Liver (tissue), 9 donors: ENCODE results near the gene NOS3. TPM values are rescaled to one million over a fixed set of nuclear protein-coding genes. Genes with fewer than 3 reads are reported as not detected.

ENCODE experiments used
- DNase-seq: peaks from one replicate; pipeline ENCODE4 v3.0.0-alpha.2; 2017; ENCODE audit warnings: low spot score
- H3K27ac ChIP-seq, 2 donors: one replicate each; pipeline ENCODE4 v1.7.0; 2013; ENCODE audit warnings: inconsistent platforms in 2 of 2, low read length in 2 of 2, control low read depth in 1 of 2, low read depth in 1 of 2, mild to moderate bottlenecking in 1 of 2
- H3K27me3 ChIP-seq, 4 donors: one replicate each; pipeline versions ENCODE4 v1.6.1 to v1.7.0; 2013; ENCODE audit warnings: low read length in 3 of 4, inconsistent platforms in 1 of 4, mild to moderate bottlenecking in 1 of 4, moderate library complexity in 1 of 4; ENCODE audit not compliant: control insufficient read depth in 4 of 4, insufficient read depth in 4 of 4
- H3K36me3 ChIP-seq, 4 donors: one replicate each; pipeline versions ENCODE4 v1.6.1 to v1.7.0; 2013; ENCODE audit warnings: low read length in 3 of 4, mild to moderate bottlenecking in 3 of 4, low read depth in 1 of 4, moderate library complexity in 1 of 4; ENCODE audit not compliant: control insufficient read depth in 4 of 4, insufficient read depth in 3 of 4
- H3K4me1 ChIP-seq, 4 donors: one replicate each; pipeline versions ENCODE4 v1.6.1 to v1.7.0; 2013; ENCODE audit warnings: low read length in 3 of 4, mild to moderate bottlenecking in 3 of 4, moderate library complexity in 1 of 4; ENCODE audit not compliant: control insufficient read depth in 4 of 4, insufficient read depth in 4 of 4
- H3K4me3 ChIP-seq, 3 donors: one replicate each; pipeline versions ENCODE4 v1.6.1 to v1.7.0; 2013; ENCODE audit warnings: low read length in 3 of 3, control low read depth in 1 of 3, low read depth in 1 of 3, mild to moderate bottlenecking in 1 of 3
- H3K9ac ChIP-seq, 2 donors: one replicate each; pipeline ENCODE4 v1.7.0; 2013; ENCODE audit warnings: low read length in 2 of 2, mild to moderate bottlenecking in 2 of 2, moderate library complexity in 2 of 2, control low read depth in 1 of 2, low read depth in 1 of 2
- H3K9me3 ChIP-seq, 4 donors: one replicate each; pipeline versions ENCODE4 v1.6.1 to v1.7.0; 2013; ENCODE audit warnings: low read length in 3 of 4; ENCODE audit not compliant: control insufficient read depth in 4 of 4
- ATF3 ChIP-seq: IDR thresholded peaks from 2 replicates; pipeline ENCODE4 v1.6.1; 2016; ENCODE audit warnings: antibody characterized with exemption
- CTCF ChIP-seq: fragments of 150-350 bp; IDR thresholded peaks from 2 replicates; pipeline ENCODE4 v1.5.1; 2017; ENCODE audit warnings: improper control_type of control experiment, low read depth, low read length; ENCODE audit not compliant: missing input control
- EGR1 ChIP-seq, 2 donors: IDR thresholded peaks; 2 replicates each; pipeline ENCODE4 v1.6.1; 2016 to 2018; ENCODE audit warnings: antibody characterized with exemption in 2 of 2, low read depth in 2 of 2
- FOXA1 ChIP-seq: IDR thresholded peaks from 2 replicates; pipeline ENCODE4 v1.6.1; 2016; ENCODE audit warnings: antibody characterized with exemption
- FOXA2 ChIP-seq: IDR thresholded peaks from 2 replicates; pipeline ENCODE4 v1.6.1; 2016; ENCODE audit warnings: antibody characterized with exemption
- GABPA ChIP-seq, 2 donors: IDR thresholded peaks in 1 of 2; conservative IDR thresholded peaks in 1 of 2; 2 replicates each; pipeline ENCODE4 v1.6.1; 2016; ENCODE audit warnings: antibody characterized with exemption in 2 of 2, mild to moderate bottlenecking in 1 of 2, moderate library complexity in 1 of 2
- HNF4A ChIP-seq, 2 donors: conservative IDR thresholded peaks; 2 replicates each; pipeline ENCODE4 v1.6.1; 2016; ENCODE audit warnings: antibody characterized with exemption in 2 of 2, mild to moderate bottlenecking in 2 of 2
- HNF4G ChIP-seq: IDR thresholded peaks from 2 replicates; pipeline ENCODE4 v1.6.1; 2016; ENCODE audit warnings: antibody characterized with exemption
- JUND ChIP-seq, 2 donors: IDR thresholded peaks; 2 replicates each; pipeline ENCODE4 v1.6.1; 2016; ENCODE audit warnings: antibody characterized with exemption in 2 of 2
- NR2F2 ChIP-seq: IDR thresholded peaks from 2 replicates; pipeline ENCODE4 v1.6.1; 2016; ENCODE audit warnings: antibody characterized with exemption
- RAD21 ChIP-seq, 2 donors: IDR thresholded peaks; 2 replicates each; pipeline ENCODE4 v1.6.1; 2016; ENCODE audit warnings: antibody characterized with exemption in 2 of 2, mild to moderate bottlenecking in 2 of 2
- RXRA ChIP-seq, 2 donors: IDR thresholded peaks; 2 replicates each; pipeline ENCODE4 v1.6.1; 2017 to 2018; ENCODE audit warnings: antibody characterized with exemption in 2 of 2, mild to moderate bottlenecking in 1 of 2
- SP1 ChIP-seq: IDR thresholded peaks from 2 replicates; pipeline ENCODE4 v1.6.1; 2018; ENCODE audit warnings: antibody characterized with exemption, mild to moderate bottlenecking
- TAF1 ChIP-seq: conservative IDR thresholded peaks from 2 replicates; pipeline ENCODE4 v1.6.1; 2016; ENCODE audit warnings: antibody characterized with exemption, mild to moderate bottlenecking
- YY1 ChIP-seq: IDR thresholded peaks from 2 replicates; pipeline ENCODE4 v1.6.1; 2016; ENCODE audit warnings: antibody characterized with exemption, mild to moderate bottlenecking
- WGBS: extraction: QIAGEN DNeasy Blood & Tissue Kit; methylation state at CpG from one replicate; pipeline ENCODE4 v1.1.7; 2013; 5-methylcytosine and 5-hydroxymethylcytosine counted together
- polyA plus RNA-seq, 2 donors: library from polyadenylated mRNA; stranded (reverse) in 1 of 2; unstranded in 1 of 2; fragments of 200-250 nt in 1 of 2; fragments of >200 nt in 1 of 2; fragmentation: Nextera tagmentation in 1 of 2; extraction: Ambion mirVana in 1 of 2; gene quantifications; one replicate each; pipeline versions ENCODE4 v1.2.1 to v1.2.3, GENCODE V29; 2013 to 2015
- total RNA-seq, 2 donors: library from RNA; depleted of rRNA; stranded (reverse); fragments of >200 nt; gene quantifications; one replicate each; pipeline ENCODE4 v1.2.3, GENCODE V29; 2014
- TF ChIP-seq, protein P1 (sequence below): IDR thresholded peaks from 2 replicates; pipeline ENCODE4 v1.6.1; 2016; ENCODE audit warnings: antibody characterized with exemption, mild to moderate bottlenecking
- TF ChIP-seq, protein P2 (sequence below): IDR thresholded peaks from 2 replicates; pipeline ENCODE4 v1.6.1; 2016; ENCODE audit warnings: antibody characterized with exemption
- TF ChIP-seq, protein P3 (sequence below): IDR thresholded peaks from 2 replicates; pipeline ENCODE4 v1.6.1; 2016; ENCODE audit warnings: antibody characterized with exemption
- donor health status: healthy.
- donor health status: healthy.
- donor health status: healthy.
- donor health status: healthy.
- donor health status: healthy.

NOS3 gene
- total and polyA plus RNA-seq, 4 donors = 1.6 to 6.1 (median 5.1) TPM

DNA sequence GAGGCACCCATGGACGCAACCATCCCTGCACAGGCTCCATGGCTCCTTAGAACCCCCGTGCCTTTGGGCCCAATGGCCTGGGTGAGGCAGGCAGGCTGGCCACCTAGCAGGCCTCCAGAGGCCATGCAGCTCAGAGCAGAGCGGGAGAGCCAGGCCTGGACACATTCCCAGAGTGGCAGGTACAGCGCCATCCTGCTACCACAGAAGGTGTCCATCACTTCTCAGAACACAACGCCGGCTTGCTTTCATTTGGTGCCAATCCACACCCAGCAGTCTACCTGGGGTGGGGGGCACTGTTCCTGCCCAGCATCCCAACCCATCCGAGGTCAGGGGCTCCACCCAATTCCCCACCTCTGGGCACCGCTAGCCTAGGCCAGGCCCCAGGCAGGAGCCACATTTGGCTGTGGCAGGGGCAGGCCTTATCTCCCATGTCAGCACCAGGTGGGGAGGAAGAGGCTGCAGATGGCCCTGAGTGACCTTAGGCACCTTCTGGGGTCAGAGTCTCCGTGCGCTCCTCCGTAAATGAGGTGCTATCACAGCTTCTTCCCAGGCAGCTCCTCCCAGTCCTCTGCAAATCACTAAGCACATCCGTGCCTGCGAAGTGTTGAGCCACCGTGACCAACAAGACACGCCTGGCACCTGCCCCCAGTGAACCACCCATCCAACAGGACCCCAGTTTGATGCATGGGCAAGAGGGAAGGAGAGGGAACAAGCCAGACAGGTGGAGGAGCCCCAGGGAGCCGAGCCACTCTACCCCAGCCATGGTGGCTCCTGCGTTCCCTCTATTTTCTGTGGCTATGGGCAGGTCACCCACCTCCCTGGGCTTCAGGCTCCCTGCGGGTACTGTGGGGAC, 26.9 kb upstream of the NOS3 start:
- DNase-seq = no peak
- no peak overlapping the region for H3K27ac ChIP-seq
- 75% methylated on average over 18 of the region's 18 CpGs for WGBS
- H3K27me3 ChIP-seq = peaks cover 0 to 3% (median under 1%) of the 10 kb centered on the region in 4 donors
- no peak for TF ChIP-seq EGR1 (IDR thresholded peaks at IDR 0.05; ENCODE audit: low read depth in 2 of 2)
- TF ChIP-seq FOXA1 = no peak
- no peak for TF ChIP-seq YY1
- TF ChIP-seq SP1 = no peak
- no peak for TF ChIP-seq CTCF
- TF ChIP-seq NR2F2 = no peak
- TF ChIP-seq HNF4A (conservative IDR thresholded peaks at IDR 0.05) = no peak
- TF ChIP-seq, protein P1, sequence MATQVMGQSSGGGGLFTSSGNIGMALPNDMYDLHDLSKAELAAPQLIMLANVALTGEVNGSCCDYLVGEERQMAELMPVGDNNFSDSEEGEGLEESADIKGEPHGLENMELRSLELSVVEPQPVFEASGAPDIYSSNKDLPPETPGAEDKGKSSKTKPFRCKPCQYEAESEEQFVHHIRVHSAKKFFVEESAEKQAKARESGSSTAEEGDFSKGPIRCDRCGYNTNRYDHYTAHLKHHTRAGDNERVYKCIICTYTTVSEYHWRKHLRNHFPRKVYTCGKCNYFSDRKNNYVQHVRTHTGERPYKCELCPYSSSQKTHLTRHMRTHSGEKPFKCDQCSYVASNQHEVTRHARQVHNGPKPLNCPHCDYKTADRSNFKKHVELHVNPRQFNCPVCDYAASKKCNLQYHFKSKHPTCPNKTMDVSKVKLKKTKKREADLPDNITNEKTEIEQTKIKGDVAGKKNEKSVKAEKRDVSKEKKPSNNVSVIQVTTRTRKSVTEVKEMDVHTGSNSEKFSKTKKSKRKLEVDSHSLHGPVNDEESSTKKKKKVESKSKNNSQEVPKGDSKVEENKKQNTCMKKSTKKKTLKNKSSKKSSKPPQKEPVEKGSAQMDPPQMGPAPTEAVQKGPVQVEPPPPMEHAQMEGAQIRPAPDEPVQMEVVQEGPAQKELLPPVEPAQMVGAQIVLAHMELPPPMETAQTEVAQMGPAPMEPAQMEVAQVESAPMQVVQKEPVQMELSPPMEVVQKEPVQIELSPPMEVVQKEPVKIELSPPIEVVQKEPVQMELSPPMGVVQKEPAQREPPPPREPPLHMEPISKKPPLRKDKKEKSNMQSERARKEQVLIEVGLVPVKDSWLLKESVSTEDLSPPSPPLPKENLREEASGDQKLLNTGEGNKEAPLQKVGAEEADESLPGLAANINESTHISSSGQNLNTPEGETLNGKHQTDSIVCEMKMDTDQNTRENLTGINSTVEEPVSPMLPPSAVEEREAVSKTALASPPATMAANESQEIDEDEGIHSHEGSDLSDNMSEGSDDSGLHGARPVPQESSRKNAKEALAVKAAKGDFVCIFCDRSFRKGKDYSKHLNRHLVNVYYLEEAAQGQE = no peak
- TF ChIP-seq, protein P2, sequence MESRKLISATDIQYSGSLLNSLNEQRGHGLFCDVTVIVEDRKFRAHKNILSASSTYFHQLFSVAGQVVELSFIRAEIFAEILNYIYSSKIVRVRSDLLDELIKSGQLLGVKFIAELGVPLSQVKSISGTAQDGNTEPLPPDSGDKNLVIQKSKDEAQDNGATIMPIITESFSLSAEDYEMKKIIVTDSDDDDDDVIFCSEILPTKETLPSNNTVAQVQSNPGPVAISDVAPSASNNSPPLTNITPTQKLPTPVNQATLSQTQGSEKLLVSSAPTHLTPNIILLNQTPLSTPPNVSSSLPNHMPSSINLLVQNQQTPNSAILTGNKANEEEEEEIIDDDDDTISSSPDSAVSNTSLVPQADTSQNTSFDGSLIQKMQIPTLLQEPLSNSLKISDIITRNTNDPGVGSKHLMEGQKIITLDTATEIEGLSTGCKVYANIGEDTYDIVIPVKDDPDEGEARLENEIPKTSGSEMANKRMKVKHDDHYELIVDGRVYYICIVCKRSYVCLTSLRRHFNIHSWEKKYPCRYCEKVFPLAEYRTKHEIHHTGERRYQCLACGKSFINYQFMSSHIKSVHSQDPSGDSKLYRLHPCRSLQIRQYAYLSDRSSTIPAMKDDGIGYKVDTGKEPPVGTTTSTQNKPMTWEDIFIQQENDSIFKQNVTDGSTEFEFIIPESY = no peak
- TF ChIP-seq, protein P3, sequence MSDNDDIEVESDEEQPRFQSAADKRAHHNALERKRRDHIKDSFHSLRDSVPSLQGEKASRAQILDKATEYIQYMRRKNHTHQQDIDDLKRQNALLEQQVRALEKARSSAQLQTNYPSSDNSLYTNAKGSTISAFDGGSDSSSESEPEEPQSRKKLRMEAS = no peak
- TF ChIP-seq FOXA2 = no peak
- no peak for TF ChIP-seq GABPA (IDR thresholded peaks at IDR 0.05 in 1 of 2, conservative IDR thresholded peaks at IDR 0.05 in 1 of 2)
- no peak for TF ChIP-seq RXRA (IDR thresholded peaks at IDR 0.05)
- TF ChIP-seq JUND (IDR thresholded peaks at IDR 0.05) = no peak
- no peak for TF ChIP-seq RAD21 (IDR thresholded peaks at IDR 0.05)
- TF ChIP-seq HNF4G = no peak
- no peak for TF ChIP-seq ATF3
- TF ChIP-seq TAF1 = no peak
- H3K36me3 ChIP-seq = no peaks in the 10 kb centered on the region
- H3K4me1 ChIP-seq = peaks cover 0 to 16% (median 1%) of the 10 kb centered on the region in 4 donors
- H3K9me3 ChIP-seq = no peaks in the 10 kb centered on the region
- H3K4me3 ChIP-seq = no peak overlapping the region
- no peak overlapping the region for H3K9ac ChIP-seq
